Activated naive CD4-positive, alpha-beta T cell treated with anti-CD3 and anti-CD28 coated beads, Interleukin-2, amount 50 U/mL, for 24 hours (primary cell): Measurements from ENCODE around the gene COPA.
"Not testable (repeated sequence)": the region's sequence is repeated elsewhere in the genome, so short reads cannot be mapped to it uniquely, and the experiment has no call there.

Experiments used
- H3K27ac Mint-ChIP-seq: one replicate; pipeline ENCODE4 v1.8.0; 2021; ENCODE audit warnings: mild to moderate bottlenecking, mixed read lengths
- H3K27me3 Mint-ChIP-seq: one replicate; pipeline ENCODE4 v1.8.0; 2021; ENCODE audit warnings: mixed read lengths
- H3K36me3 Mint-ChIP-seq: one replicate; pipeline ENCODE4 v1.8.0; 2021; ENCODE audit warnings: mixed read lengths
- H3K4me1 Mint-ChIP-seq: one replicate; pipeline ENCODE4 v1.8.0; 2021; ENCODE audit warnings: mixed read lengths
- H3K4me3 Mint-ChIP-seq: one replicate; pipeline ENCODE4 v1.8.0; 2021; ENCODE audit warnings: mild to moderate bottlenecking, mixed read lengths
- H3K9me3 Mint-ChIP-seq: one replicate; pipeline ENCODE4 v1.8.0; 2021; ENCODE audit warnings: mixed read lengths

The COPA gene

DNA sequence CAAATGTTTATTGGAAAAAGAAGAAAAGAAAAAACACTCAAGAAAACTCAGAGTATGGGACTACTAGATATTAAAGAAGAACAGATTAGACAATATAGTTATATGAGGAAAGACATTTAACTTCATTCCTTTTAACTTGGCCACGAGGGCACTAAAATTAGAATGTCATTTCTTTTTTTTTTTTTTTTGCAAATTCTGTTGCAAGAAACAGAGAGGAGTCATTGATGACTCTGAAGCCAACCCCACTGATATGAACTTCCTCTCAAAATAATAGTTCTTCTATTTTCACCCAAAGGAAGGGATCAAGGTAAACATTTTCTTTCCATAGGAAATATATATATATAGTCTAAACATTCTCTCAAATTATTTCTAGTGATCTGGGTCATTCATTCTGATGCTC, 33.5 kb downstream of the COPA start:
- H3K4me3 Mint-ChIP-seq = no peak overlapping the region
- no peak overlapping the region for H3K27ac Mint-ChIP-seq
- peaks cover 27% of the 10 kb centered on the region for H3K36me3 Mint-ChIP-seq
- H3K27me3 Mint-ChIP-seq = no peaks in the 10 kb centered on the region
- peaks cover 4% of the 10 kb centered on the region for H3K4me1 Mint-ChIP-seq
- no peaks in the 10 kb centered on the region for H3K9me3 Mint-ChIP-seq

DNA sequence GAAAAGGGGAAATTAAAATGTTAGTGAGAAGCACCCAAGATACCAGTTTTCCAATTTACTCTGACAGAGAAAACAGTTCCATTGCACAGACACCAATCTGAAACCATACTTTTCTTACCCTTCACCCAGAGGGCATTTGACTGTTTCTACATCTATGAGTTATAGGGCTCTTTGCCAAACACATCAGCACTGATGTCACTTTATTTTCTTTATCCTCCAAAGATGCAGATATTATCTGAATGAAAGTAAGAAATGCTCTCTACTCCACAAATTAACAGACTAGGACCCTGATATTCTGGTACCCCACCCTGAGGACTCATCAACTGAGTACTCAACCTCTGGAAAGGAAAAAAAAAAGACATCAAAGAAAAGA, 33.9 kb downstream of the COPA start:
- no peaks in the 10 kb centered on the region for H3K9me3 Mint-ChIP-seq
- no peaks in the 10 kb centered on the region for H3K27me3 Mint-ChIP-seq
- peaks cover 27% of the 10 kb centered on the region for H3K36me3 Mint-ChIP-seq
- no peak overlapping the region for H3K4me3 Mint-ChIP-seq
- peaks cover 3% of the 10 kb centered on the region for H3K4me1 Mint-ChIP-seq
- no peak overlapping the region for H3K27ac Mint-ChIP-seq

- H3K4me1 Mint-ChIP-seq = no peaks in the 10 kb centered on the region
- peaks cover 26% of the 10 kb centered on the region for H3K36me3 Mint-ChIP-seq
- H3K27ac Mint-ChIP-seq = no peak overlapping the region
- no peak overlapping the region for H3K4me3 Mint-ChIP-seq
- no peaks in the 10 kb centered on the region for H3K9me3 Mint-ChIP-seq
- H3K27me3 Mint-ChIP-seq = no peaks in the 10 kb centered on the region
Observed at GRCh38 chr1:160308451-160309184, 34.4 kb downstream of the COPA start.

DNA sequence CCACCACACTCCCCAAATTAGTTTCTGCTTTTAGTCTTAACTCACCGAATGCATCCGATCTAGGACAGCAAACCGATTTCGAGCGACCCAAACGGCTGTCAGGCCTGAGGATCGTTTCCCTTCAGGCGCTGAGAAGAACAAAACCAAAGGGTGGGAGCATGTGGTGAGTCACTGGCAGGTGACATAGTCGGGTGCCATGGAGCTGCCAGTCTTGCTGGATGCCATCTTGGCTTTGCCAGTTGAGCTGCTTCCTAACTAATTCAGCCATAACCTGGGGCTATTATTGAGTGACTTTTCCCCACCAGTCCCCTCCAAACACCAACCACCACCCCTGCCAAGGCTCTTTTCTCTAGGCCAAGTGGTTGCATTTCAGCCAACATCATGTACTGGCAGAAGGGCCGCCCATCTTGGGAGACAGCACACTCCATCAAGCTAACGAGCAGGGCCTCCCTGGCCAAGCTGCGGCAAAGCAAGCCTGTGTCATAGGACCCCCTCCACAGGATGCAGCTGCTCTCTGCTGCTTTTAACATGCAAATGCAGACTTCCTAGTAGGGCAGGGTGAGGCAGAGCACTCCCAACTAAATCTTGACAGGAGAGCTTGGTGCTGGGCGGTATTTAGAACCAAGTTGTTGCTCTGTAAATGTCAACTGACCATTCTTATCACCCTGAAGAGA, 35.8 kb downstream of the COPA start:
- H3K4me1 Mint-ChIP-seq = no peaks in the 10 kb centered on the region
- no peaks in the 10 kb centered on the region for H3K27me3 Mint-ChIP-seq
- H3K27ac Mint-ChIP-seq = no peak overlapping the region
- no peak overlapping the region for H3K4me3 Mint-ChIP-seq
- H3K36me3 Mint-ChIP-seq = peaks cover 22% of the 10 kb centered on the region
- no peaks in the 10 kb centered on the region for H3K9me3 Mint-ChIP-seq

DNA sequence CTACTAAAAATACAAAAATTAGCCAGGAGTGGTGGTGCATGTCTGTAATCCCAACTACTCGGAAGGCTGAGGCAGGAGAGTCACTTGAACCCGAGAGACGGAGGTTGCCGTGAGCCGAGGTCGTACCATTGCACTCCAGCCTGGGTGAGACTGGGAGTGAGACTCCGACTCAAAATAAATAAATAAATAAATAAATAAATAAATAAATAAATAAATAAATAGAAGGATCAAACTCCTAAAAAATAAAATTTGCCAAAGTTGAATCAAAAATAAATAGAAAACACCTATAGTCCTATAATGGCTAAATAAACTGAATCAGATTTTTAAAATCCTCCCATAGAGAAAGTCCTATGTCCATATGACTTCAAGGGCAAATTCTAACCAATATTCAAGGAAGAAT, 42.9 kb downstream of the COPA start:
- Mint-ChIP-seq H3K4me1 (no peaks in the 10 kb centered on the region), H3K4me3 (no peak overlapping the region), H3K9me3 (no peaks in the 10 kb centered on the region), H3K27me3 (no peaks in the 10 kb centered on the region), H3K27ac (no peak overlapping the region), H3K36me3 (peaks cover 13% of the 10 kb centered on the region)

- H3K9me3 Mint-ChIP-seq = no peaks in the 10 kb centered on the region
- no peak overlapping the region for H3K27ac Mint-ChIP-seq
- no peaks in the 10 kb centered on the region for H3K27me3 Mint-ChIP-seq
- peaks cover 20% of the 10 kb centered on the region for H3K36me3 Mint-ChIP-seq
- H3K4me3 Mint-ChIP-seq = no peak overlapping the region
- peaks cover 3% of the 10 kb centered on the region for H3K4me1 Mint-ChIP-seq
Observed at GRCh38 chr1:160296036-160296435, 47.0 kb downstream of the COPA start.

DNA sequence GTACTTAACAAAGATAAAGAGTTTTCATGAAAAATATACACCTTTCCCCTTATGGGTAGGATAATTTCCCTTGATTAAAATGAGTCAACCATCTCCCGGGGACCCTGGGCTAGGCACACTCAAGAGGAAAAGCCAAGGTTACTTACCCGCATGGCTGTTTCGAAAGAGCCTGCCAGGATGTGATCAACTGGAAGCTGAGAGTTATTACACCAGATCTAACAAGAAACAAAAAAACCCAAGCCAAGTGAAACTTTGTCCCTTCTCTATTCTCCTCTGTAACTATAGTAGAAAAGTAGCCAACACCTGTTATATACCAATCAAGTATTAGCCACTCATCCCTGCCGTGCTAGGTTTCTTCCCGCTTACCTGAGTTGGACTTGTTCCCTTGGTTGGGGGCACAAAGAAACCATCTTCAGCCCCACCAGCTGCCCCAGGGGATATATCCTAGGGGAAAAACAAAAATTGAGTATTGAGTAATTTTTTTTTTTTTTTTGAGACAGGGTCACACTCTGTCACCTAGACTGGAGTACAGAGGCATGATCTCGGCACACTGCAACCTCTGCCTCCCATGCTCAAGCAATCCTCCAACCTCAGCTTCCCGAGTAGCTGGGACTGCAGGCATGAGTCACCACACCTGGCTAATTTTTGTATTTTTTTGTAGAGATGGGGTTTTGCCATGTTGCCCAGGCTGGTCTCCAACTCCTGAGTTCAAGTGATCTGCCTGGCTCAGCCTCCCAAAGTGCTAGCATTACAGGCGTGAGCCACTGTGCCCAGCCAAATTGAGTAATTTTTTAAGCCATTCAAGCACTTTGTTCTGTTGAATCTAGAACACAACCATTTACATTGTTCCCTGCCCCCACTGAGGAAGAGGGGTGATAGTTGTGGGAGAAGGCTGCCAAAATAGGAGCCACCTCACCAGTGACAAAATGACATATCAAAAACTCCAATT, 49.8 kb downstream of the COPA start:
- Mint-ChIP-seq H3K27me3 (no peaks in the 10 kb centered on the region), H3K9me3 (no peaks in the 10 kb centered on the region), H3K36me3 (peaks cover 24% of the 10 kb centered on the region), H3K4me1 (peaks cover 4% of the 10 kb centered on the region), H3K4me3 (no peak overlapping the region), H3K27ac (no peak overlapping the region)

- Mint-ChIP-seq H3K36me3 (peaks cover 18% of the 10 kb centered on the region), H3K4me1 (peaks cover 4% of the 10 kb centered on the region), H3K27ac (no peak overlapping the region), H3K4me3 (no peak overlapping the region), H3K27me3 (no peaks in the 10 kb centered on the region), H3K9me3 (no peaks in the 10 kb centered on the region)
Observed at GRCh38 chr1:160291248-160292220, 51.5 kb downstream of the COPA start.

DNA sequence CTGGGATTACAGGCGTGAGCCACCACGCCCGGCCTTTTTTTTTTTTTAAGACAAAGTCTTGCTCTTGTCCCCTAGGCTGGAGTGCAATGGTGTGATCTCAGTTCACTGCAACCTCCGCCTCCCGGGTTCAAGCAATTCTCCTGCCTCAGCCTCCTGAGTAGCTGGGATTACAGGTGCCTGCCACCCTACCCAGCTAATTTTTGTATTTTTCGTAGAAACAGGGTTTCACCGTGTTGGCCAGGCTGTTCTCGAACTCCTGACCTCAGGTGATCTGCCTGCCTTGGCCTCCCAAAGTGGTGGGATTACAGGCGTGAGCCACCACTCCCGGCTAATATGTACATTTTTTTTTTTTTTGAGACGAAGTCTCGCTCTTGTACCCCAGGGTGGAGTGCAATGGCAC, 55.3 kb downstream of the COPA start:
- peaks cover 11% of the 10 kb centered on the region for H3K36me3 Mint-ChIP-seq
- not testable (repeated sequence) for H3K4me3 Mint-ChIP-seq, H3K27me3 Mint-ChIP-seq, H3K9me3 Mint-ChIP-seq, H3K27ac Mint-ChIP-seq
- peaks cover 28% of the 10 kb centered on the region for H3K4me1 Mint-ChIP-seq

GRCh38 chr1:160285506-160285905, 57.5 kb downstream of the COPA start:
- Mint-ChIP-seq H3K36me3 (peaks cover 7% of the 10 kb centered on the region), H3K4me1 (peaks cover 24% of the 10 kb centered on the region), H3K4me3 (peak overlapping the region; percentile 99), H3K27ac (no peak overlapping the region), H3K9me3 (no peaks in the 10 kb centered on the region), H3K27me3 (no peaks in the 10 kb centered on the region)

DNA sequence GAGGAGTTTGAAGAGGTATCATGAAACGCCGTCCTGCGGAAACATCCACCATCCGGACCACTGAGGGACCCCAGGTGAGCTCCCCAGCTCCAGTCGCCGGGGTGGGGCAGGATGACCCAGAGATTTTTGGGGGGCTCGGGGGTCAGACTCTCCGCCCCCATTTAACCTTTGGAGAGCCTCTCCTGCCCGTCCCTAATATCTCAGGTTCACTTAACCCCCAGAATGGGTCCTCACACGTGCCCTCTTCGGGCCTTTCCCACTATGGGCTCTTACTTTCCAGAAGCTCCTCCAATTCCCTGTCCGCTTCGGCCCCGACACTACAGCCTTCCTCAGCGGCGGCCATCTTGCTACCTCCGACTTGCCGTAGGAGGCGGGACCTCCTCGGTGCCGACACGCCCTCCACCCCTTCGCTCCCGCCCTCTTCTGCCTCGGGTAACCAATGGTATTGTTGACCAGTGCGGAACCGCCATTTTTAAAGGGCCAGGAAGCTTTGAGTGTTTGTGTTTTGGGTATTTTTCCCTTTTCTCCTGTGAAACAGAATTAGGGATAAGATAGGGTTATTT, 58.2 kb downstream of the COPA start, which contains the start of gene PEX19:
Gene PEX19, minus strand, starts transcription at position 352 of the 563 bp plus-strand sequence. Its CDS starts 9 bp downstream, at position 343.
- no peaks in the 10 kb centered on the region for H3K9me3 Mint-ChIP-seq
- H3K36me3 Mint-ChIP-seq = peaks cover 9% of the 10 kb centered on the region
- H3K4me1 Mint-ChIP-seq = peaks cover 24% of the 10 kb centered on the region
- H3K27me3 Mint-ChIP-seq = no peaks in the 10 kb centered on the region
- peak within 1 kb of the TSS; percentile 96 for H3K27ac Mint-ChIP-seq
- peak within 1 kb of the TSS; percentile 99 for H3K4me3 Mint-ChIP-seq

DNA sequence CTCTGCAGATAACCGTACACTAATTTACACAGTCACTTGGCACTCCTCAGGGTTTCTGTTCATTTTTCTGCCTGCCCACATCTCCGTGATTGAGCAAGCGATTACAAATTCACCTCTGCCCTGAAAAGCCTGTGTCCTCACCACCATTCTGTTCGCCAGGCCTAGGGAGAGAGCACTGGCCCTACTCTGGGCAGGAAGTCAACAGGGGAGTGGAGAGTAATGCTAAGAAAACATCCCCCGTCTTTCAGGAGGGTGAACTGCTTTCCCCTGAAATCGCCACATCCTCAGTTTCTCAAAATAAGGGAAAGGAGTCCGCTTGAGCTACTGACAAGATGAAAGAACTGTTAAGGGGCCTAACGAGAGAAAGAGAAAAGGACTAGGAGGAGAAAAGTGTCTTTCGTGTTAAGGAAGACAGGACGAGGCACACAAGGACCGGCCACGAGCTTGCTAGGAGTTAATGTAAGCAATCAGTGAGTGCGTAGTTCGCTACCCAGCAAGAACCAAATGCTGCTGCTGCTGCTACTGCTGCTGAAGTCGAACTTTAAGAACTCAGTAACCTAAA, 58.7 kb downstream of the COPA start:
- Mint-ChIP-seq H3K36me3 (peaks cover 12% of the 10 kb centered on the region), H3K4me3 (peak overlapping the region; percentile 99)

DNA sequence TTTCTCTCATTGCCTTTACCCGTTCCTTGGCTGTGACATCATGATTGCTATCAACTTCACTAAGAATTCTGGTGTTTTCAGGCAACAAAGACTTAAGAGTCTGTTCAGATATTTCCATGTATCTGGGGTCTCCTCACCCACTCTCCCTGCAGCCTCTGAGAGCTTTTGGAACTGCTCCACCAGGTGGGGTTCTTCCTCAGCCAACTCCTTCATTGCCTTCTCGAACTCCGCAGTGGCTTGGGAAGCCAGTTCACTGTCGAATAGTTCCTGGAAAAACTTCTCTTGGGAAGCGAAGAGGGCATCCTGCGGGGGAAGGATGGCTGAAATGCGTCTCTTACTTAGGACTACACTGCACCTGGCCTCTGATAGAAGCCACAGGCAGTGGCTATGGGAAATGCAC, 60.2 kb downstream of the COPA start:
- peaks cover 24% of the 10 kb centered on the region for H3K4me1 Mint-ChIP-seq
- H3K36me3 Mint-ChIP-seq = peaks cover 16% of the 10 kb centered on the region
- no peak overlapping the region for H3K4me3 Mint-ChIP-seq
- H3K9me3 Mint-ChIP-seq = no peaks in the 10 kb centered on the region
- H3K27me3 Mint-ChIP-seq = no peaks in the 10 kb centered on the region
- no peak overlapping the region for H3K27ac Mint-ChIP-seq

More for the DNA sequence above, 58.7 kb downstream of the COPA start:
- Mint-ChIP-seq H3K4me1 (peaks cover 24% of the 10 kb centered on the region), H3K27ac (peak overlapping the region; percentile 95), H3K27me3 (no peaks in the 10 kb centered on the region), H3K9me3 (no peaks in the 10 kb centered on the region)

DNA sequence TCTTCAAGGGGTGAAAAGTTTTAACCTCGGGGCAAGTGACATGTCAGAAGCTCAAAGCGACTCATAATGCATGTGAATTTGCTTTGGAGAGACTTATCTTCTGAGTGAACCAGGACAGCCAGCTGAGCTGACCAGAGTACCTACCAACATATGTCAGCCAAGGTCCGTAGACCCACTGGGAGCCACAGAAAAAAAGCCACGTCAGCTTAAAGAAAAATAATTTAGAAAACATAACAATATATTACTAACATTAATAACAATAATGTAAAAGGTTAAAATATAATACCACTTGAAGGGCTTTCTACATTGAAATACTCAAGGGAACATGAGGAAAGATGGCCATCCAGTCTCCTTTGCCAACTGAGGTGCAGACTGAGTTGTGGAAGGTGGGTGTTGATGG, 65.1 kb downstream of the COPA start:
- H3K36me3 Mint-ChIP-seq = peaks cover 14% of the 10 kb centered on the region
- H3K9me3 Mint-ChIP-seq = no peaks in the 10 kb centered on the region
- H3K27me3 Mint-ChIP-seq = no peaks in the 10 kb centered on the region
- no peak overlapping the region for H3K27ac Mint-ChIP-seq
- no peak overlapping the region for H3K4me3 Mint-ChIP-seq
- H3K4me1 Mint-ChIP-seq = no peaks in the 10 kb centered on the region
